GM12878 (cell line): Measurements from ENCODE around the gene EXOC4. TPM values are rescaled to one million over a fixed set of nuclear protein-coding genes. Genes with fewer than 3 reads are reported as not detected.

Source experiments
- ATAC-seq: fragments of 200-7000 bp; cut with Tn5 transposase; 3 replicates; pipeline ENCODE4 v1.9.1; 2020; ENCODE audit warnings: mild to moderate bottlenecking, moderate library complexity
- BruUV-seq: library from RNA; stranded (reverse); fragments of 400-500 nt; replicated peaks from 2 replicates; lab custom pipeline; 2021; lab: Mats Ljungman, UMichigan
- CTCF ChIA-PET: fragments of 300-600 bp; sonication (Branson Sonifier 250); formaldehyde crosslinking; extraction: SDS; loops from one replicate; lab custom pipeline; 2021; ENCODE audit warnings: inconsistent platforms; lab: Yijun Ruan, JAX
- POLR2A ChIA-PET: fragments of 350-600 bp; formaldehyde crosslinking; extraction: SDS; loops from one replicate; lab custom pipeline; 2021; ENCODE audit warnings: inconsistent platforms; lab: Charles Lee
- RAD21 ChIA-PET: fragments of 300-600 bp; sonication (Branson Sonifier 250); formaldehyde crosslinking; loops from one replicate; lab custom pipeline; 2023; ENCODE audit warnings: antibody characterized with exemption; ENCODE audit not compliant: unreplicated experiment; lab: Charles Lee
- SMC1A ChIA-PET: fragments of 300-600 bp; sonication (Branson Sonifier 250); formaldehyde crosslinking; loops from one replicate; lab custom pipeline; 2023; ENCODE audit not compliant: unreplicated experiment, uncharacterized antibody; lab: Charles Lee
- DNase-seq: peaks from one replicate; pipeline ENCODE4 v3.0.0-alpha.2; 2011; ENCODE audit warnings: low read depth, low spot score
- FAIRE-seq: peaks from 3 replicates; lab custom pipeline; 2011; peaks lifted over from hg19 to GRCh38; lab: Jason Lieb, UNC
- H2AFZ ChIP-seq: 2 replicates; pipeline ENCODE4 v1.6.0; 2011; ENCODE audit warnings: low read depth, low read length, control low read depth; ENCODE audit not compliant: control insufficient read depth
- H3K27ac ChIP-seq: 2 replicates; pipeline ENCODE4 v1.5.1; 2011; ENCODE audit warnings: control low read depth; ENCODE audit not compliant: control insufficient read depth, insufficient read depth
- H3K27me3 ChIP-seq, 2 experiments: replicated peaks in 1 of 2; 2 replicates each; pipeline versions ENCODE4 v1.6.0 to v1.6.1; 2011; ENCODE audit warnings: low read length in 1 of 2; ENCODE audit not compliant: control insufficient read depth in 2 of 2, insufficient read depth in 2 of 2
- H3K36me3 ChIP-seq, 2 experiments: 2 replicates each; pipeline ENCODE4 v1.5.1; 2011; ENCODE audit warnings: low read length in 1 of 2; ENCODE audit not compliant: control insufficient read depth in 2 of 2, insufficient read depth in 2 of 2
- H3K4me1 ChIP-seq: 2 replicates; pipeline ENCODE4 v1.6.1; 2011; ENCODE audit warnings: mild to moderate bottlenecking, low read length, moderate library complexity, mixed read lengths; ENCODE audit not compliant: control insufficient read depth, insufficient read depth
- H3K4me2 ChIP-seq: 2 replicates; pipeline ENCODE4 v1.6.0; 2011; ENCODE audit warnings: control low read depth; ENCODE audit not compliant: control insufficient read depth, insufficient read depth
- H3K4me3 ChIP-seq: fragments of 200-600 bp; sonication (generic); 2 replicates; pipeline ENCODE4 v1.5.1; 2016
- H3K79me2 ChIP-seq: 2 replicates; pipeline ENCODE4 v1.6.0; 2011; ENCODE audit warnings: low read length; ENCODE audit not compliant: control insufficient read depth, insufficient read depth
- H3K9ac ChIP-seq: 2 replicates; pipeline ENCODE4 v1.8.0; 2011; ENCODE audit warnings: low read length, control low read depth, mixed read lengths; ENCODE audit not compliant: control insufficient read depth, insufficient read depth
- H3K9me3 ChIP-seq: replicated peaks from 3 replicates; pipeline ENCODE4 v1.5.1; 2011; ENCODE audit warnings: mild to moderate bottlenecking, low read length; ENCODE audit not compliant: control insufficient read depth, insufficient read depth
- H4K20me1 ChIP-seq: 2 replicates; pipeline ENCODE4 v1.6.0; 2011; ENCODE audit not compliant: control insufficient read depth, insufficient read depth
- CHD4 ChIP-seq: fragments of 200-600 bp; sonication (generic); IDR thresholded peaks from 2 replicates; pipeline ENCODE4 v1.6.1; 2016; ENCODE audit warnings: mild to moderate bottlenecking
- EED ChIP-seq: sonication (generic); IDR thresholded peaks from 2 replicates; pipeline ENCODE4 v1.6.1; 2016; ENCODE audit warnings: antibody characterized with exemption, low read depth
- IKZF1 ChIP-seq: fragments of 450-650 bp; conservative IDR thresholded peaks from 2 replicates; pipeline ENCODE4 v1.6.1; 2017; ENCODE audit warnings: antibody characterized with exemption, mild to moderate bottlenecking
- KDM1A ChIP-seq: fragments of 200-600 bp; sonication (generic); IDR thresholded peaks from 2 replicates; pipeline ENCODE4 v1.6.1; 2016; ENCODE audit warnings: borderline replicate concordance
- PAX8 ChIP-seq: fragments of 450-650 bp; IDR thresholded peaks from 2 replicates; pipeline ENCODE4 v1.6.1; 2017; ENCODE audit warnings: mild to moderate bottlenecking, moderate library complexity
- SPI1 ChIP-seq: IDR thresholded peaks from 2 replicates; pipeline ENCODE4 v1.6.1; 2011; ENCODE audit warnings: low read depth, mild to moderate bottlenecking, low read length, moderate library complexity, borderline replicate concordance; ENCODE audit not compliant: insufficient read depth
- SUPT20H ChIP-seq: IDR thresholded peaks from 2 replicates; pipeline ENCODE4 v1.6.1; 2011; ENCODE audit warnings: low read depth, mild to moderate bottlenecking, low read length, moderate library complexity, borderline replicate concordance; ENCODE audit not compliant: control insufficient read depth
- WGBS: methylation state at CpG from one replicate; pipeline ENCODE4 v1.1.6; 2016; ENCODE audit warnings: low lambda C conversion rate; ENCODE audit not compliant: insufficient replicate concordance, insufficient coverage; ENCODE audit errors: missing lambda C conversion rate; 5-methylcytosine and 5-hydroxymethylcytosine counted together
- in situ Hi-C: fragments of 300-500 bp; cut with MboI; formaldehyde crosslinking; loops from 9 replicates; pipeline ENCODE4 v1.14.3; 2018; ENCODE audit warnings: mixed read lengths
- intact Hi-C: fragments of 100-400 bp; cut with micrococcal nuclease; formaldehyde crosslinking; loops from one replicate; pipeline ENCODE4 v1.14.2; 2022; ENCODE audit not compliant: unreplicated experiment
- polyA plus RNA-seq, 11 experiments: library from polyadenylated mRNA; depleted of rRNA in 4 of 11; unstranded in 6 of 11; stranded (reverse) in 5 of 11; fragments of >200 nt; fragmentation: Nextera tagmentation in 4 of 11; fragmentation: Illumina TruSeq in 1 of 11; extraction: Ambion mirVana in 4 of 11; extraction: Trizol in 1 of 11; gene quantifications; 1 replicate in 1 of 11; 2 replicates in 10 of 11; pipeline versions ENCODE4 v1.2.1 to v1.2.3, GENCODE V29; 2011 to 2016; ENCODE audit warnings: inconsistent platforms in 2 of 11, missing spikeins in 2 of 11, low read depth in 1 of 11
- total RNA-seq, 4 experiments: library from RNA; depleted of rRNA in 3 of 4; stranded (reverse); fragments of >200 nt in 3 of 4; fragmentation: Illumina TruSeq in 1 of 4; extraction: Trizol in 1 of 4; gene quantifications; 2 replicates each; pipeline versions ENCODE4 v1.2.1 to v1.2.3, GENCODE V29; 2013 to 2021
- TF ChIP-seq, protein P1 (sequence below): IDR thresholded peaks from 2 replicates; pipeline ENCODE4 v1.6.1; 2012; ENCODE audit warnings: low read depth, low read length, improper control_type of control experiment
- TF ChIP-seq, protein P2 (sequence below): fragments of 450-650 bp; conservative IDR thresholded peaks from 2 replicates; pipeline ENCODE4 v1.6.1; 2017; ENCODE audit warnings: mild to moderate bottlenecking, moderate library complexity
- TF ChIP-seq, protein P3 (sequence below): IDR thresholded peaks from 2 replicates; pipeline ENCODE4 v1.6.1; 2011; ENCODE audit warnings: borderline replicate concordance, low read depth, mild to moderate bottlenecking, moderate library complexity, low read length; ENCODE audit not compliant: insufficient read depth, poor library complexity, severe bottlenecking

Gene EXOC4
- total and polyA plus RNA-seq, 10 of the 15 experiments (the other 5 are each of a cell fraction or from before 2014, with no cell fraction given), result 13.2 to 44.5 (median 29.6) TPM

DNA sequence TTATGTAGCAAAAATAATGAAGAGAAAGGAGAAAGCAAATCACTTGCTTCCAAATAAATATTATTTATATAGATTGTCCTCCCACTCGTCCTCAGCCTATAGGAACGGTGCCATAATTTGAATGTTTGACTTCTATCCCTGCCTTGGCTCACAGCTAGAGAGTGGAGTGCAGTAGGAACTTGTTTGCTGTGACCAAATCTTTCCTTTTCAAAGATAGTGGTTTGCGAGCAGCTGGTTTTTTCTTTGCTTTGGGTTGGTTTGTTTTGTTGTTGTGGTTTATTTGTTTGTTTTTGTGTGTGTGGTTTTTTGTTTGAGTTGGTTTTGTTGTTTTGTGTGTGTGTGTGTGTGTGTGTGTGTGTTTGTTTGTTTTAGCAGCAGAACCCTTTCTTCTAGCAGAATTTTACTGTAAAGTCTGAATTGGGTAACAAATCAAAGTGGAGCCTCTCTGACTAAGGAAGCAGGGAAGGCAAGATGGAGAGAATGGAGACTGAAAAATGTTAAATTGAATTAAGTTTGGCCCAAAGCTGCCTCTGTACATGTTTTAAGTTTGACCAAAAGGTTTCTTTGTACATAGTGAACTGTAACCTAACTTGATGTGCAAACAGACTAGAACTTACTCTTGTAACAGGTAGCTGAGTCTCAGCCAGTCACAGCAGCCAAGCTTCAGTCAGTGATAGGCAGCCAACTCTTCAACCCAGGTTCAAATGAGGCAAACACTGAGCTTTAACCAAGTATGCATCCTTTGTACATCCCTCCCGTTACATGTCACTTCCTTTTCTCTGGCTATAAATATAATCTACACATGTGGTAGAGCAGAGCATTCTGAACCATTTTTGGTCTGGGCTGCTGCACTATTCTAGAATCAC lies 724.8 kb downstream of the EXOC4 start:
- no peak for ATAC-seq
- H3K4me2 ChIP-seq, result no peak overlapping the region
- no peaks in the 10 kb centered on the region for H3K36me3 ChIP-seq
- H3K27me3 ChIP-seq, result no peaks in the 10 kb centered on the region
- in situ Hi-C loops (no loop called here), intact Hi-C loops (no loop called here)
- no peaks in the 10 kb centered on the region for H3K4me1 ChIP-seq
- RAD21 ChIA-PET, result no interaction called here
- CTCF ChIA-PET, result interaction anchor here (0.9 kb wide), 1 partner anchor 13 kb away, joined by 3 read pairs; no protein-coding TSS in a partner anchor
- 72% methylated on average over 4 of the region's 4 CpGs for WGBS
- no peak overlapping the region for H3K27ac ChIP-seq
- SMC1A ChIA-PET, result no interaction called here
- H2AFZ ChIP-seq, result no peak overlapping the region
- H3K4me3 ChIP-seq, result no peak overlapping the region
- no peak for TF ChIP-seq EED
- TF ChIP-seq SPI1, result no peak
- TF ChIP-seq, protein P1, sequence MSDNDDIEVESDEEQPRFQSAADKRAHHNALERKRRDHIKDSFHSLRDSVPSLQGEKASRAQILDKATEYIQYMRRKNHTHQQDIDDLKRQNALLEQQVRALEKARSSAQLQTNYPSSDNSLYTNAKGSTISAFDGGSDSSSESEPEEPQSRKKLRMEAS, result no peak
- no peak for FAIRE-seq
- POLR2A ChIA-PET, result interaction anchor here (0.6 kb wide), 1 partner anchor 11 kb away, joined by 3 read pairs; no protein-coding TSS in a partner anchor
- DNase-seq, result no peak
- H3K79me2 ChIP-seq, result no peaks in the 10 kb centered on the region
- H3K9me3 ChIP-seq, result no peaks in the 10 kb centered on the region
- BruUV-seq, result no TSS peak
- no peaks in the 10 kb centered on the region for H4K20me1 ChIP-seq
- H3K9ac ChIP-seq, result no peak overlapping the region

DNA sequence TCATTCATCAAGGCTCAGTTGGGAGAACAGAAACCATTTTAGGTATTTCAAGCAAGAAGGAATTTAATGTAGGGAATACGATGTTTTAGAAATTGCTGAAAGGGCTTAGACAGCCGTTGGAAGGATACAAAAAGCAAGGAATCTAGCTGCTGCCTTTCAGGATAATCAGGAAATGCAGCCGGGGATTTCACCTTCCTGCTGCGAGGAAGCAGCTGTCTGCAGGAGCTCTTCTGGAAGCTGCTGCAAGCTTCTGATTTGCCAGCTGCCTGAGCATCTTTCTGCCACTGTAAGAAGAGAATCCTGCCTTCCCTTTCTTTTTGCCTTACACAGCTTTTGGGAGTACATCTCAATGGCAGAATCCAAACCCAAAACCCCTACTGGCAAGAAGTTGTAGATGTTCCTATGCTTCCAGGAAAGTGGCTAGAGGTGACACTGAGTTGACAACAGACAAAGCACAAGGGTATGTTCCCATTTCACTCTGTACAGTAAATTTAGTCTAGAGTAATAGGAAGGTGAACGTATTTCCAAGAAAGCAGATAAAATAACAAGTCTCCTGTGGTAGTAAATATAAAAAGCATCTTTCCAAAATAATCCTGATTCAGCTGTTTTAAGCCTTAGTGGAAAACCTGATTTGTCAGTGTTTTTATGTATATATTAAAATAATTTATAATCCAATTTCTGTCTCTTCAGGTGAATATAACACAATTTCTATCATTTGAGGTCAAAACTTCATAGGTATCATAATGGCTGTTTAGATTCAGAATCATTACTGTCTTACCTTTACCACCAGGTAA lies 725.8 kb downstream of the EXOC4 start:
- no peak overlapping the region for H2AFZ ChIP-seq
- no peaks in the 10 kb centered on the region for H3K79me2 ChIP-seq
- WGBS, result 97% methylated on average over 5 of the region's 5 CpGs
- no peak overlapping the region for H3K27ac ChIP-seq
- no peaks in the 10 kb centered on the region for H3K27me3 ChIP-seq
- no TSS peak for BruUV-seq
- POLR2A ChIA-PET, result no interaction called here
- DNase-seq (no peak), FAIRE-seq (no peak), ATAC-seq (no peak)
- H3K4me2 ChIP-seq, result no peak overlapping the region
- in situ Hi-C loops (no loop called here), intact Hi-C loops (no loop called here)
- no peaks in the 10 kb centered on the region for H3K9me3 ChIP-seq
- SMC1A ChIA-PET, result no interaction called here
- H3K9ac ChIP-seq, result no peak overlapping the region
- CTCF ChIA-PET, result no interaction called here
- no peaks in the 10 kb centered on the region for H3K36me3 ChIP-seq
- no peaks in the 10 kb centered on the region for H4K20me1 ChIP-seq
- H3K4me1 ChIP-seq, result no peaks in the 10 kb centered on the region
- RAD21 ChIA-PET, result no interaction called here
- H3K4me3 ChIP-seq, result no peak overlapping the region
- TF ChIP-seq KDM1A, result no peak
- TF ChIP-seq, protein P2, sequence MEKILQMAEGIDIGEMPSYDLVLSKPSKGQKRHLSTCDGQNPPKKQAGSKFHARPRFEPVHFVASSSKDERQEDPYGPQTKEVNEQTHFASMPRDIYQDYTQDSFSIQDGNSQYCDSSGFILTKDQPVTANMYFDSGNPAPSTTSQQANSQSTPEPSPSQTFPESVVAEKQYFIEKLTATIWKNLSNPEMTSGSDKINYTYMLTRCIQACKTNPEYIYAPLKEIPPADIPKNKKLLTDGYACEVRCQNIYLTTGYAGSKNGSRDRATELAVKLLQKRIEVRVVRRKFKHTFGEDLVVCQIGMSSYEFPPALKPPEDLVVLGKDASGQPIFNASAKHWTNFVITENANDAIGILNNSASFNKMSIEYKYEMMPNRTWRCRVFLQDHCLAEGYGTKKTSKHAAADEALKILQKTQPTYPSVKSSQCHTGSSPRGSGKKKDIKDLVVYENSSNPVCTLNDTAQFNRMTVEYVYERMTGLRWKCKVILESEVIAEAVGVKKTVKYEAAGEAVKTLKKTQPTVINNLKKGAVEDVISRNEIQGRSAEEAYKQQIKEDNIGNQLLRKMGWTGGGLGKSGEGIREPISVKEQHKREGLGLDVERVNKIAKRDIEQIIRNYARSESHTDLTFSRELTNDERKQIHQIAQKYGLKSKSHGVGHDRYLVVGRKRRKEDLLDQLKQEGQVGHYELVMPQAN, result no peak
- TF ChIP-seq IKZF1, result no peak
- TF ChIP-seq, protein P3, sequence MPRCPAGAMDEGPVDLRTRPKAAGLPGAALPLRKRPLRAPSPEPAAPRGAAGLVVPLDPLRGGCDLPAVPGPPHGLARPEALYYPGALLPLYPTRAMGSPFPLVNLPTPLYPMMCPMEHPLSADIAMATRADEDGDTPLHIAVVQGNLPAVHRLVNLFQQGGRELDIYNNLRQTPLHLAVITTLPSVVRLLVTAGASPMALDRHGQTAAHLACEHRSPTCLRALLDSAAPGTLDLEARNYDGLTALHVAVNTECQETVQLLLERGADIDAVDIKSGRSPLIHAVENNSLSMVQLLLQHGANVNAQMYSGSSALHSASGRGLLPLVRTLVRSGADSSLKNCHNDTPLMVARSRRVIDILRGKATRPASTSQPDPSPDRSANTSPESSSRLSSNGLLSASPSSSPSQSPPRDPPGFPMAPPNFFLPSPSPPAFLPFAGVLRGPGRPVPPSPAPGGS, result no peak
- no peak for TF ChIP-seq PAX8
- no peak for TF ChIP-seq SUPT20H
- no peak for TF ChIP-seq CHD4
